HepG2 (cell line): ENCODE measurements around the gene KLHDC4. TPM values are rescaled to one million over a fixed set of nuclear protein-coding genes. Genes with fewer than 3 reads are reported as not detected.

ENCODE experiments used
- ATAC-seq: fragments of 200-7000 bp; cut with Tn5 transposase; 3 replicates; pipeline ENCODE4 v1.9.1; 2020; ENCODE audit warnings: mild to moderate bottlenecking, moderate library complexity
- BruUV-seq: library from RNA; stranded (reverse); fragments of 400-500 nt; replicated peaks from 2 replicates; lab custom pipeline; 2021; lab: Mats Ljungman, UMichigan
- CTCF ChIA-PET: fragments of 300-600 bp; formaldehyde crosslinking; extraction: SDS; loops from one replicate; lab custom pipeline; 2021; ENCODE audit warnings: low total read pairs, inconsistent platforms, low intra/inter-chr PET ratio; lab: Yijun Ruan, JAX
- POLR2A ChIA-PET: fragments of 350-600 bp; sonication (Branson Sonifier 250); formaldehyde crosslinking; loops from one replicate; lab custom pipeline; 2020; ENCODE audit warnings: antibody characterized with exemption, inconsistent platforms; lab: Yijun Ruan, JAX
- DNase-seq: peaks from one replicate; pipeline ENCODE4 v3.0.0-alpha.2; 2015; ENCODE audit warnings: low spot score
- FAIRE-seq: peaks from 3 replicates; lab custom pipeline; 2011; peaks lifted over from hg19 to GRCh38; lab: Jason Lieb, UNC
- H2AFZ ChIP-seq: one replicate; pipeline ENCODE4 v1.6.1; 2011; ENCODE audit warnings: low read length, inconsistent platforms
- H3K27ac ChIP-seq: fragments of 300-600 bp; 3 replicates; pipeline ENCODE4 v1.8.0; 2011; ENCODE audit warnings: mixed run types, mild to moderate bottlenecking, mixed read lengths, low read length, inconsistent platforms; ENCODE audit not compliant: insufficient read depth; ENCODE audit errors: extremely low read length
- H3K27me3 ChIP-seq, 2 experiments: fragments of 200-600 bp in 1 of 2; 2 replicates in 1 of 2; 3 replicates in 1 of 2; pipeline versions ENCODE4 v1.6.0 to v1.8.0; 2011; ENCODE audit warnings: low read length in 2 of 2, mild to moderate bottlenecking in 2 of 2, moderate library complexity in 2 of 2, inconsistent platforms in 1 of 2; ENCODE audit not compliant: insufficient read depth in 2 of 2, control insufficient read depth in 1 of 2
- H3K36me3 ChIP-seq, 2 experiments: fragments of 200-600 bp in 1 of 2; replicated peaks in 1 of 2; 2 replicates in 1 of 2; 3 replicates in 1 of 2; pipeline versions ENCODE4 v1.5.1 to v1.8.0; 2011; ENCODE audit warnings: low read length in 2 of 2, inconsistent platforms in 1 of 2; ENCODE audit not compliant: insufficient read depth in 2 of 2, control insufficient read depth in 1 of 2
- H3K4me1 ChIP-seq: 2 replicates; pipeline ENCODE4 v1.5.1; 2012; ENCODE audit warnings: low read length, inconsistent platforms; ENCODE audit not compliant: insufficient read depth
- H3K4me2 ChIP-seq: 2 replicates; pipeline ENCODE4 v1.6.0; 2011; ENCODE audit warnings: low read depth, low read length, inconsistent platforms
- H3K4me3 ChIP-seq, 3 experiments: fragments of 200-600 bp in 1 of 3; sonication (generic), shearing (Covaris generic) in 1 of 3; replicated peaks in 1 of 3; 2 replicates each; pipeline ENCODE4 v1.5.1; 2011 to 2016; ENCODE audit warnings: low read length in 3 of 3, inconsistent platforms in 2 of 3, low read depth in 2 of 3, mild to moderate bottlenecking in 2 of 3, control low read depth in 1 of 3, mixed read lengths in 1 of 3; ENCODE audit not compliant: insufficient read depth in 1 of 3
- H3K79me2 ChIP-seq: one replicate; pipeline ENCODE4 v1.6.1; 2011; ENCODE audit warnings: low read length, inconsistent platforms; ENCODE audit not compliant: insufficient read depth
- H3K9ac ChIP-seq: 2 replicates; pipeline ENCODE4 v1.6.0; 2011; ENCODE audit warnings: mild to moderate bottlenecking, low read depth, low read length, inconsistent platforms; ENCODE audit not compliant: insufficient read depth
- H3K9me3 ChIP-seq: 2 replicates; pipeline ENCODE4 v1.5.1; 2012; ENCODE audit warnings: mild to moderate bottlenecking, low read length
- H4K20me1 ChIP-seq: 2 replicates; pipeline ENCODE4 v1.6.0; 2011; ENCODE audit warnings: inconsistent platforms, mild to moderate bottlenecking, low read length, moderate library complexity; ENCODE audit not compliant: insufficient read depth
- DNMT3B ChIP-seq: conservative IDR thresholded peaks from 2 replicates; pipeline ENCODE4 v1.6.1; 2016; ENCODE audit warnings: missing biosample characterization, control low read depth
- ELF4 ChIP-seq: sonication (generic); formaldehyde crosslinking; IDR thresholded peaks from 2 replicates; pipeline ENCODE4 v1.5.0; 2020; ENCODE audit warnings: missing genetic modification reagents, mild to moderate bottlenecking, moderate library complexity, borderline replicate concordance
- HMG20A ChIP-seq: IDR thresholded peaks from 2 replicates; pipeline ENCODE4 v1.6.1; 2016; ENCODE audit warnings: borderline replicate concordance
- HOXA3 ChIP-seq: sonication (generic); formaldehyde crosslinking; IDR thresholded peaks from 2 replicates; pipeline ENCODE4 v1.5.0; 2020; ENCODE audit warnings: missing genetic modification reagents
- MAX ChIP-seq: IDR thresholded peaks from 2 replicates; pipeline ENCODE4 v1.6.1; 2012; ENCODE audit warnings: inconsistent platforms
- MED8 ChIP-seq: sonication (generic); formaldehyde crosslinking; IDR thresholded peaks from 2 replicates; pipeline ENCODE4 v1.8.1; 2023; ENCODE audit warnings: mild to moderate bottlenecking, missing genetic modification reagents; ENCODE audit not compliant: insufficient replicate concordance
- RXRB ChIP-seq: IDR thresholded peaks from 2 replicates; pipeline ENCODE4 v1.6.1; 2016; ENCODE audit warnings: borderline replicate concordance, missing genetic modification reagents, missing compliant biosample characterization
- SKIL ChIP-seq: sonication (generic); formaldehyde crosslinking; IDR thresholded peaks from 2 replicates; pipeline ENCODE4 v1.8.0; 2022; ENCODE audit warnings: missing genetic modification reagents, mild to moderate bottlenecking, moderate library complexity, borderline replicate concordance
- SRSF9 ChIP-seq: fragments of 200-400 bp; formaldehyde crosslinking; IDR thresholded peaks from 2 replicates; pipeline ENCODE4 v1.6.1; 2018; ENCODE audit warnings: borderline replicate concordance, mild to moderate bottlenecking, low read depth, low read length; ENCODE audit not compliant: insufficient read depth, poor library complexity, severe bottlenecking
- TEAD3 ChIP-seq: optimal IDR thresholded peaks from 2 replicates; pipeline ENCODE3; 2016; ENCODE audit warnings: borderline replicate concordance
- ZBTB21 ChIP-seq: sonication (generic); formaldehyde crosslinking; IDR thresholded peaks from 2 replicates; pipeline ENCODE4 v1.4.0; 2020; ENCODE audit warnings: missing genetic modification reagents
- ZFX ChIP-seq: sonication (generic); formaldehyde crosslinking; IDR thresholded peaks from 2 replicates; pipeline ENCODE4 v1.4.0; 2020; ENCODE audit warnings: mild to moderate bottlenecking, low read depth, missing genetic modification reagents, moderate library complexity
- ZHX1 ChIP-seq: sonication (generic); formaldehyde crosslinking; IDR thresholded peaks from 2 replicates; pipeline ENCODE4 v1.8.1; 2022; ENCODE audit warnings: low read depth, mild to moderate bottlenecking, missing genetic modification reagents
- ZNF24 ChIP-seq: fragments of 450-650 bp; IDR thresholded peaks from 2 replicates; pipeline ENCODE4 v1.6.1; 2017; ENCODE audit warnings: antibody characterized with exemption, mild to moderate bottlenecking
- ZNF674 ChIP-seq: sonication (generic); formaldehyde crosslinking; IDR thresholded peaks from 2 replicates; pipeline ENCODE4 v1.5.0; 2020; ENCODE audit warnings: low read depth, mild to moderate bottlenecking, missing genetic modification reagents
- ZNF687 ChIP-seq: sonication (generic); formaldehyde crosslinking; IDR thresholded peaks from 2 replicates; pipeline ENCODE4 v1.5.1; 2020; ENCODE audit warnings: mild to moderate bottlenecking, missing genetic modification reagents, moderate library complexity
- WGBS: methylation state at CpG from one replicate; pipeline ENCODE4 v1.1.6; 2017; ENCODE audit warnings: low lambda C conversion rate; 5-methylcytosine and 5-hydroxymethylcytosine counted together
- in situ Hi-C: cut with HindIII; loops from 2 replicates; pipeline ENCODE4 v1.10.0; 2017; ENCODE audit warnings: low pct_unique_long_range_greater_than_20kb; ENCODE audit not compliant: extremely low pct_ligation_motif_present
- intact Hi-C: fragments of 100-400 bp; cut with micrococcal nuclease; formaldehyde crosslinking; loops from one replicate; pipeline ENCODE4 v1.10.0; 2022; ENCODE audit not compliant: unreplicated experiment
- polyA plus RNA-seq, 8 experiments: library from polyadenylated mRNA; depleted of rRNA in 3 of 8; stranded (reverse) in 7 of 8; unstranded in 1 of 8; fragments of >200 nt; fragmentation: Illumina TruSeq in 4 of 8; extraction: Trizol in 4 of 8; gene quantifications; 2 replicates each; pipeline versions ENCODE4 v1.2.1 to v1.2.3, GENCODE V29; 2011 to 2016; ENCODE audit warnings: low read depth in 4 of 8, missing spikeins in 1 of 8, mixed read lengths in 1 of 8; ENCODE audit not compliant: insufficient read depth in 1 of 8
- total RNA-seq, 5 experiments: library from RNA; depleted of rRNA; stranded (reverse); fragments of >200 nt; fragmentation: Illumina TruSeq; extraction: Trizol; gene quantifications; 2 replicates each; pipeline ENCODE4 v1.2.3, GENCODE V29; 2016; ENCODE audit warnings: low read depth in 1 of 5

Gene KLHDC4
- total and polyA plus RNA-seq, 2 of the 13 experiments (the other 11 are each of a cell fraction or from before 2014, with no cell fraction given) = 18.7 to 31.8 TPM

DNA sequence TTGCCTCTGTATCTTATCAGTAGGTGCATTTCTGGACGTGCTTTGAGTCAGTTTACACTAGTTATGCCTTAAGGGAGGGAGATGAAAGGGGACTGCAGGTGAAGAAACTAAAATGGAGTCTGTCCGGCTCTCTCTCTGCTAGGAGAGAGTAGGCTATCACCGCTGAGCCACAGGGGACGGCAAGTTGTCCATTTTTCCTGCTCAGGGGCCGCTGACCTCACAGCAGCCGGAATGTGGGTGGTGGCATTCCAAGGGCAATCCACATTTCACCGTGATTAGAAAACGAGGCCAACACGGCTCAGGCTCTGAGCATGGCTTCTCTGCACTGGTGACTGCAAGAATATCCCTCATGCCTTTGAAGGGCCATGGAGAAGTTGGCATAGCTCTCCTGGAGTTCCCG is 19.0 kb upstream of the KLHDC4 start:
- peaks cover 56% of the 10 kb centered on the region for H3K4me1 ChIP-seq
- no peak overlapping the region for H3K27ac ChIP-seq
- 57% methylated on average over 9 of the region's 10 CpGs for WGBS
- ChIA-PET POLR2A (interaction anchor here (0.9 to 1.9 kb wide), 4 partner anchors 9 to 87 kb away, joined by 3 to 6 read pairs (median 4); no protein-coding TSS in a partner anchor), CTCF (no interaction called here)
- in situ Hi-C loops (no loop called here), intact Hi-C loops (no loop called here)
- H3K9ac ChIP-seq = no peak overlapping the region
- no peak overlapping the region for H2AFZ ChIP-seq
- H3K36me3 ChIP-seq = no peaks in the 10 kb centered on the region
- FAIRE-seq = no peak
- no peaks in the 10 kb centered on the region for H4K20me1 ChIP-seq
- peak; percentile 44 for ATAC-seq
- peak; percentile 63 for DNase-seq
- H3K79me2 ChIP-seq = no peaks in the 10 kb centered on the region
- no peak overlapping the region for H3K4me3 ChIP-seq
- no peaks in the 10 kb centered on the region for H3K27me3 ChIP-seq
- BruUV-seq = no TSS peak
- no peaks in the 10 kb centered on the region for H3K9me3 ChIP-seq
- H3K4me2 ChIP-seq = no peak overlapping the region
- no peak for TF ChIP-seq HMG20A (CRISPR knock-in tag)
- no peak for TF ChIP-seq ZBTB21 (CRISPR knock-in tag)
- TF ChIP-seq RXRB (CRISPR knock-in tag) = peak; percentile 59
- 0 out of 2 replicates have a peak, but pooled peaks have one; percentile 18 for TF ChIP-seq ZNF24
- no peak for TF ChIP-seq DNMT3B
- peak; percentile 52 for TF ChIP-seq HOXA3 (CRISPR knock-in tag)
- TF ChIP-seq TEAD3 (CRISPR knock-in tag) = peak; percentile 93
- no peak for TF ChIP-seq SRSF9
- TF ChIP-seq ZNF674 (CRISPR knock-in tag) = no peak
- TF ChIP-seq MAX = peak; percentile 60; the same call in 1 of the 2 replicates
- TF ChIP-seq SKIL (CRISPR knock-in tag) = no peak
- no peak for TF ChIP-seq MED8 (CRISPR knock-in tag)
- TF ChIP-seq ZFX = no peak
- TF ChIP-seq ZNF687 (CRISPR knock-in tag) = peak; percentile 93
- TF ChIP-seq ZHX1 (CRISPR knock-in tag) = 0 out of 2 replicates have a peak, but pooled peaks have one; percentile 44
- TF ChIP-seq ELF4 = no peak
